D721Med (cell line): ENCODE measurements around the gene SLC22A13.
A peak's percentile ranks its signal among the peaks of the same experiment; 100 is the strongest.
"Not testable (repeated sequence)": the region's sequence is repeated elsewhere in the genome, so short reads cannot be mapped to it uniquely, and the experiment has no call there.

ENCODE experiments used
- DNase-seq: peaks from one replicate; pipeline ENCODE4 v3.0.0; 2011; ENCODE audit warnings: low spot score; ENCODE audit not compliant: insufficient read length
- FAIRE-seq: peaks from 2 replicates; lab custom pipeline; 2011; peaks lifted over from hg19 to GRCh38; lab: Jason Lieb, UNC
- CTCF ChIP-seq: IDR thresholded peaks from 2 replicates; pipeline ENCODE4 v1.5.1; 2012; ENCODE audit warnings: mild to moderate bottlenecking, control low read depth; ENCODE audit not compliant: insufficient read depth; ENCODE audit errors: missing control alignments

Gene SLC22A13

GRCh38 chr3:38278841-38279240 is 13.2 kb downstream of the SLC22A13 start:
- DNase-seq (no peak), FAIRE-seq (no peak)
- TF ChIP-seq CTCF: no peak

GRCh38 chr3:38281895-38282686 is 16.5 kb downstream of the SLC22A13 start, which contains the start of gene SLC22A14:
TSS of gene SLC22A14 (plus strand) at chr3:38282294. CDS start at chr3:38306027, 23,733 bp downstream.
- DNase-seq (no peak), FAIRE-seq (no peak)
- peak; percentile 6 for TF ChIP-seq CTCF

- DNase-seq: no peak
- no peak for TF ChIP-seq CTCF
- FAIRE-seq: no peak
These were observed 18.5 kb downstream of the SLC22A13 start for GRCh38 chr3:38283810-38284755.

- FAIRE-seq: no peak
- no peak for DNase-seq
- no peak for TF ChIP-seq CTCF
These were observed 19.1 kb downstream of the SLC22A13 start for GRCh38 chr3:38284756-38285150.

GRCh38 chr3:38289286-38290217 is 23.9 kb downstream of the SLC22A13 start:
- not testable (repeated sequence) for FAIRE-seq, DNase-seq

GRCh38 chr3:38297053-38297452 is 31.4 kb downstream of the SLC22A13 start:
- DNase-seq, FAIRE-seq: not testable (repeated sequence)

- no peak for TF ChIP-seq CTCF
- no peak for FAIRE-seq
- DNase-seq: no peak
These were observed 31.9 kb downstream of the SLC22A13 start for GRCh38 chr3:38297537-38297936.
